ENCODE data around the gene PHLDB3. TPM values are rescaled to one million over a fixed set of nuclear protein-coding genes. Genes with fewer than 3 reads are reported as not detected.
A peak's percentile ranks its signal among the peaks of the same experiment; 100 is the strongest.

PHLDB3 gene
- total and polyA plus RNA-seq, 2 experiments from 2014 or later = 22.2 to 23.4 TPM

- H3K9me2 ChIP-seq (replicated peaks; ENCODE audit: insufficient read depth) = no peaks in the 10 kb centered on the region
- no peaks in the 10 kb centered on the region for H3K4me1 ChIP-seq (ENCODE audit: insufficient read depth)
- no peak for DNase-seq (ENCODE audit: low spot score)
- no peaks in the 10 kb centered on the region for H3K27me3 ChIP-seq
- TF ChIP-seq CTCF (IDR thresholded peaks at IDR 0.05; ENCODE audit: poor library complexity) = no peak
- TF ChIP-seq EZH2 (IDR thresholded peaks at IDR 0.05; ENCODE audit: borderline replicate concordance) = no peak
- TF ChIP-seq EZH2phosphoT487 (IDR thresholded peaks at IDR 0.05; ENCODE audit: low read depth, severe bottlenecking, unreplicated experiment) = no peak
- no peak overlapping the region for H3K4me3 ChIP-seq
- H3K27ac ChIP-seq = peak overlapping the region; percentile 42
- no peaks in the 10 kb centered on the region for H3K79me2 ChIP-seq
- no peaks in the 10 kb centered on the region for H3K9me3 ChIP-seq (ENCODE audit: low read depth)
- no peaks in the 10 kb centered on the region for H4K20me1 ChIP-seq (ENCODE audit: insufficient read depth, poor library complexity, severe bottlenecking)
- no peaks in the 10 kb centered on the region for H3K36me3 ChIP-seq (replicated peaks; ENCODE audit: insufficient read depth, low read depth)
- no peak overlapping the region for H2AFZ ChIP-seq
- no peak overlapping the region for H3K4me2 ChIP-seq
- 92% methylated on average over 4 of the region's 4 CpGs for WGBS (ENCODE audit: low lambda C conversion rate, missing lambda C conversion rate)
These were observed 36.8 kb downstream of the PHLDB3 start for GRCh38 chr19:43467730-43468129.

GRCh38 chr19:43467276-43467675, 37.3 kb downstream of the PHLDB3 start:
- no peaks in the 10 kb centered on the region for H4K20me1 ChIP-seq (ENCODE audit: insufficient read depth, poor library complexity, severe bottlenecking)
- H3K27ac ChIP-seq = peak overlapping the region; percentile 42
- H3K36me3 ChIP-seq (replicated peaks; ENCODE audit: insufficient read depth, low read depth) = no peaks in the 10 kb centered on the region
- no peaks in the 10 kb centered on the region for H3K79me2 ChIP-seq
- WGBS (ENCODE audit: low lambda C conversion rate, missing lambda C conversion rate) = 83% methylated on average over 6 of the region's 6 CpGs
- no peak for DNase-seq (ENCODE audit: low spot score)
- TF ChIP-seq EZH2phosphoT487 (IDR thresholded peaks at IDR 0.05; ENCODE audit: low read depth, severe bottlenecking, unreplicated experiment) (no peak), EZH2 (IDR thresholded peaks at IDR 0.05; ENCODE audit: borderline replicate concordance) (no peak), CTCF (IDR thresholded peaks at IDR 0.05; ENCODE audit: poor library complexity) (no peak)
- H3K9me3 ChIP-seq (ENCODE audit: low read depth) = no peaks in the 10 kb centered on the region
- no peak overlapping the region for H3K4me3 ChIP-seq
- no peak overlapping the region for H3K4me2 ChIP-seq
- no peak overlapping the region for H2AFZ ChIP-seq
- no peaks in the 10 kb centered on the region for H3K4me1 ChIP-seq (ENCODE audit: insufficient read depth)
- H3K27me3 ChIP-seq = no peaks in the 10 kb centered on the region
- H3K9me2 ChIP-seq (replicated peaks; ENCODE audit: insufficient read depth) = no peaks in the 10 kb centered on the region

GRCh38 chr19:43466793-43467192, 37.8 kb downstream of the PHLDB3 start:
- Histone ChIP-seq H3K27me3 (no peaks in the 10 kb centered on the region), H3K4me2 (no peak overlapping the region), H3K4me3 (no peak overlapping the region), H3K79me2 (no peaks in the 10 kb centered on the region), H3K9me2 (replicated peaks; ENCODE audit: insufficient read depth) (no peaks in the 10 kb centered on the region), H4K20me1 (ENCODE audit: insufficient read depth, poor library complexity, severe bottlenecking) (no peaks in the 10 kb centered on the region), H3K36me3 (replicated peaks; ENCODE audit: insufficient read depth, low read depth) (no peaks in the 10 kb centered on the region), H3K4me1 (ENCODE audit: insufficient read depth) (no peaks in the 10 kb centered on the region), H3K27ac (no peak overlapping the region), H2AFZ (no peak overlapping the region), H3K9me3 (ENCODE audit: low read depth) (no peaks in the 10 kb centered on the region)
- 90% methylated on average over 1 of the region's 1 CpG for WGBS (ENCODE audit: low lambda C conversion rate, missing lambda C conversion rate)
- TF ChIP-seq EZH2phosphoT487 (IDR thresholded peaks at IDR 0.05; ENCODE audit: low read depth, severe bottlenecking, unreplicated experiment) (no peak), EZH2 (IDR thresholded peaks at IDR 0.05; ENCODE audit: borderline replicate concordance) (no peak), CTCF (IDR thresholded peaks at IDR 0.05; ENCODE audit: poor library complexity) (no peak)
- DNase-seq (ENCODE audit: low spot score) = no peak

Data from hepatocyte (in vitro differentiated cells).